NOMO-1 (cell line): Measurements from ENCODE around the gene MINDY1.

ENCODE experiments used
- DNase-seq, 2 experiments: peaks; one replicate each; lab custom pipeline; 2025; ENCODE audit not compliant: unreplicated experiment in 2 of 2; lab: John Stamatoyannopoulos, UW

The MINDY1 gene

GRCh38 chr1:150987924-150988323 is 18.8 kb downstream of the MINDY1 start:
- no peak for DNase-seq

- DNase-seq: no peak
Observed at GRCh38 chr1:150985179-150985825, 21.4 kb downstream of the MINDY1 start.

GRCh38 chr1:150981805-150982712 is 24.6 kb downstream of the MINDY1 start, which contains the start of gene ANXA9:
ANXA9 (plus strand) TSS chr1:150982292; CDS start chr1:150983106, 814 bp downstream.
- no peak for DNase-seq

- DNase-seq: no peak
Observed at GRCh38 chr1:150981177-150981804, 25.4 kb downstream of the MINDY1 start.

GRCh38 chr1:150979092-150980056 is 27.3 kb downstream of the MINDY1 start:
- peak; percentile 75 to 84 for DNase-seq

- DNase-seq: peak; percentile 89 to 90
Observed at GRCh38 chr1:150976879-150977694, 29.6 kb downstream of the MINDY1 start.

GRCh38 chr1:150976401-150976821 is 30.3 kb downstream of the MINDY1 start:
- DNase-seq: no peak

- DNase-seq: peak; percentile 55 to 72
Observed at GRCh38 chr1:150974580-150975478, 31.9 kb downstream of the MINDY1 start, which contains the start of gene CERS2. CERS2 (minus strand) TSS chr1:150974835; CDS start chr1:150969090, 5,745 bp downstream.

GRCh38 chr1:150973836-150974579 is 32.7 kb downstream of the MINDY1 start:
- DNase-seq: peak; percentile 24 to 37

GRCh38 chr1:150973258-150973835 is 33.4 kb downstream of the MINDY1 start:
- DNase-seq: no peak

- no peak for DNase-seq
Observed at GRCh38 chr1:150972417-150972940, 34.2 kb downstream of the MINDY1 start.

- no peak for DNase-seq
Observed at GRCh38 chr1:150971583-150972416, 34.9 kb downstream of the MINDY1 start.

- peak in 1 of 2 experiments; percentile 17 for DNase-seq
Observed at GRCh38 chr1:150970808-150971582, 35.7 kb downstream of the MINDY1 start.

- no peak for DNase-seq
Observed at GRCh38 chr1:150969626-150970025, 37.1 kb downstream of the MINDY1 start.

GRCh38 chr1:150968491-150968890 is 38.2 kb downstream of the MINDY1 start:
- no peak for DNase-seq
